ENCODE results near the gene RAX2.

GRCh38 chr19:3740431-3740830 lies 31.6 kb downstream of the RAX2 start:
- TF ChIP-seq CTCF (conservative IDR thresholded peaks at IDR 0.05) (no peak), ZFX (IDR thresholded peaks at IDR 0.05) (no peak)
